DOHH2 (cell line): Measurements from ENCODE around the gene REG1A.

Experiments
- H3F3A ChIP-seq: fragments of 200-600 bp; sonication (generic), shearing (Covaris generic); 2 replicates; pipeline ENCODE4 v1.6.0; 2016; ENCODE audit warnings: antibody characterized with exemption, mild to moderate bottlenecking; ENCODE audit not compliant: control insufficient read depth, insufficient read depth
- H3K27ac ChIP-seq: fragments of 200-600 bp; sonication (generic); 2 replicates; pipeline ENCODE4 v1.5.1; 2014; ENCODE audit warnings: low read depth, mild to moderate bottlenecking, low read length, moderate library complexity
- H3K27me3 ChIP-seq: fragments of 200-600 bp; sonication (generic); 2 replicates; pipeline ENCODE4 v1.6.1; 2014; ENCODE audit warnings: mild to moderate bottlenecking, low read length, mixed read lengths; ENCODE audit not compliant: control insufficient read depth
- H3K36me3 ChIP-seq: fragments of 200-600 bp; sonication (generic); 2 replicates; pipeline ENCODE4 v1.6.1; 2014; ENCODE audit warnings: mild to moderate bottlenecking, low read length, moderate library complexity, mixed read lengths; ENCODE audit not compliant: control insufficient read depth
- H3K4me1 ChIP-seq: fragments of 200-600 bp; sonication (generic); 2 replicates; pipeline ENCODE4 v1.6.1; 2014; ENCODE audit warnings: mild to moderate bottlenecking, low read length, mixed read lengths; ENCODE audit not compliant: control insufficient read depth
- H3K4me2 ChIP-seq: fragments of 200-600 bp; sonication (generic); 2 replicates; pipeline ENCODE4 v1.6.0; 2014; ENCODE audit warnings: mild to moderate bottlenecking, low read length, moderate library complexity
- H3K4me3 ChIP-seq: fragments of 200-600 bp; sonication (generic); 2 replicates; pipeline ENCODE4 v1.5.1; 2014; ENCODE audit warnings: mild to moderate bottlenecking, low read length, mixed read lengths
- H3K79me2 ChIP-seq: fragments of 200-600 bp; sonication (generic); 2 replicates; pipeline ENCODE4 v1.6.1; 2014; ENCODE audit warnings: mild to moderate bottlenecking, low read length, mixed read lengths; ENCODE audit not compliant: control insufficient read depth
- H3K9me2 ChIP-seq: fragments of 200-600 bp; sonication (generic); replicated peaks from 2 replicates; pipeline ENCODE4 v1.6.1; 2014; ENCODE audit warnings: mild to moderate bottlenecking, low read length, mixed read lengths; ENCODE audit not compliant: control insufficient read depth
- H3K9me3 ChIP-seq: fragments of 200-600 bp; sonication (generic); 2 replicates; pipeline ENCODE4 v1.6.1; 2014; ENCODE audit warnings: antibody characterized with exemption, low read length, mixed read lengths; ENCODE audit not compliant: control insufficient read depth, insufficient read depth
- H4K20me1 ChIP-seq: fragments of 200-600 bp; sonication (generic); 2 replicates; pipeline ENCODE4 v1.6.0; 2014; ENCODE audit warnings: low read depth, mild to moderate bottlenecking, antibody characterized with exemption, low read length, moderate library complexity; ENCODE audit not compliant: control insufficient read depth, insufficient read depth
- EZH2phosphoT487 ChIP-seq: fragments of 200-600 bp; sonication (generic); IDR thresholded peaks from 2 replicates; pipeline ENCODE4 v1.6.1; 2017; ENCODE audit warnings: borderline replicate concordance, mild to moderate bottlenecking, antibody characterized with exemption, low read length, moderate library complexity, mixed read lengths
- TF ChIP-seq, protein P1 (sequence below): fragments of 200-600 bp; sonication (generic); IDR thresholded peaks from one replicate; pipeline ENCODE4 v1.5.1; 2014; ENCODE audit warnings: antibody characterized with exemption, mild to moderate bottlenecking, low read depth, low read length; ENCODE audit not compliant: poor library complexity, severe bottlenecking

The REG1A gene

DNA sequence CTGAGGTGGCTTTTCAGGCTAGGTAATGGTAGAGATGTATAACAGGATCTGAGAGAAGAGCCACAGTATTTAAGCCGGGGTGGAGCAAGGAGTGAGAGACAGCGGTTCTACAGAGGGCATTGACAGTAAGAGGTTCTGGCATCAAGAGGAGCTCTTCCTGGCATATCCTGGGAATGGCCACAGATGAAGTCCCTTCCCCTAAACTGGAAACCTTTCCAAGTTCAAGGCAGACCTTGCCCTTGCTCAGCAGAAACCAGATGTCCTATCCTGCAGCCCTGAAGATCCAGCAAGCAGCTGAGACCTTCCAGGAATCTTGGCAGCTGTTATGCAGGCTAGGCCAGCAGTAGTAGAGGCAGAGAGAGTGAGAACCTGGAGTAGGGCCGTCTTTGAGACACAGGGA, 18.1 kb downstream of the REG1A start:
- Histone ChIP-seq H3K9me3 (no peaks in the 10 kb centered on the region; the same call in 1 of the 2 replicates), H3K27ac (no peak overlapping the region), H3K4me2 (no peak overlapping the region), H3K79me2 (no peaks in the 10 kb centered on the region), H4K20me1 (no peaks in the 10 kb centered on the region), H3K36me3 (no peaks in the 10 kb centered on the region), H3K27me3 (no peaks in the 10 kb centered on the region), H3K4me1 (no peaks in the 10 kb centered on the region), H3K9me2 (no peaks in the 10 kb centered on the region), H3F3A (no peaks in the 10 kb centered on the region), H3K4me3 (no peak overlapping the region)
- TF ChIP-seq, protein P1, sequence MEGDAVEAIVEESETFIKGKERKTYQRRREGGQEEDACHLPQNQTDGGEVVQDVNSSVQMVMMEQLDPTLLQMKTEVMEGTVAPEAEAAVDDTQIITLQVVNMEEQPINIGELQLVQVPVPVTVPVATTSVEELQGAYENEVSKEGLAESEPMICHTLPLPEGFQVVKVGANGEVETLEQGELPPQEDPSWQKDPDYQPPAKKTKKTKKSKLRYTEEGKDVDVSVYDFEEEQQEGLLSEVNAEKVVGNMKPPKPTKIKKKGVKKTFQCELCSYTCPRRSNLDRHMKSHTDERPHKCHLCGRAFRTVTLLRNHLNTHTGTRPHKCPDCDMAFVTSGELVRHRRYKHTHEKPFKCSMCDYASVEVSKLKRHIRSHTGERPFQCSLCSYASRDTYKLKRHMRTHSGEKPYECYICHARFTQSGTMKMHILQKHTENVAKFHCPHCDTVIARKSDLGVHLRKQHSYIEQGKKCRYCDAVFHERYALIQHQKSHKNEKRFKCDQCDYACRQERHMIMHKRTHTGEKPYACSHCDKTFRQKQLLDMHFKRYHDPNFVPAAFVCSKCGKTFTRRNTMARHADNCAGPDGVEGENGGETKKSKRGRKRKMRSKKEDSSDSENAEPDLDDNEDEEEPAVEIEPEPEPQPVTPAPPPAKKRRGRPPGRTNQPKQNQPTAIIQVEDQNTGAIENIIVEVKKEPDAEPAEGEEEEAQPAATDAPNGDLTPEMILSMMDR: no peak
- no peak for TF ChIP-seq EZH2phosphoT487

DNA sequence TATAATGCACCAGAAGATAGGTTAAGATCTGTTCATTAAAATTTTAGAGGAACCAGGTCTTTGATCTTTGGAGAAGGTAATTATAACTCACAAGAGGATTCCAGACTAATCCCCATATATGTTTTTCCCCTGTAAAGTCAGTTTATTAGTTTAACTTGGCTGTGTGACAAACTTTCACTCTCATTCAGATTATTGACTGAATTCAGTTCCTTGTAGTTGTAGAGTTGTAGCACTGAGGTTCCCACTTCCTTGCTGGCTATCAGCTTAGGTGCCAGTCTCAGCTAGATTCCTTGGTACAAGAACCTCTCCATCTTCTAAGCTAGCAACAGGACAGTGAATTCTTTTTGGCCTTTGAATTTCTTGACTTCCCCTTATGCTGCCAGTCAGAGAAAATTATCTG, 19.1 kb downstream of the REG1A start:
- Histone ChIP-seq H3K27ac (no peak overlapping the region), H3K4me2 (no peak overlapping the region), H3K27me3 (no peaks in the 10 kb centered on the region), H4K20me1 (no peaks in the 10 kb centered on the region), H3K9me3 (no peaks in the 10 kb centered on the region), H3K9me2 (no peaks in the 10 kb centered on the region), H3K4me3 (no peak overlapping the region), H3K36me3 (no peaks in the 10 kb centered on the region), H3K4me1 (no peaks in the 10 kb centered on the region), H3K79me2 (no peaks in the 10 kb centered on the region), H3F3A (no peaks in the 10 kb centered on the region)
- TF ChIP-seq EZH2phosphoT487: no peak
- TF ChIP-seq, protein P1: no peak

DNA sequence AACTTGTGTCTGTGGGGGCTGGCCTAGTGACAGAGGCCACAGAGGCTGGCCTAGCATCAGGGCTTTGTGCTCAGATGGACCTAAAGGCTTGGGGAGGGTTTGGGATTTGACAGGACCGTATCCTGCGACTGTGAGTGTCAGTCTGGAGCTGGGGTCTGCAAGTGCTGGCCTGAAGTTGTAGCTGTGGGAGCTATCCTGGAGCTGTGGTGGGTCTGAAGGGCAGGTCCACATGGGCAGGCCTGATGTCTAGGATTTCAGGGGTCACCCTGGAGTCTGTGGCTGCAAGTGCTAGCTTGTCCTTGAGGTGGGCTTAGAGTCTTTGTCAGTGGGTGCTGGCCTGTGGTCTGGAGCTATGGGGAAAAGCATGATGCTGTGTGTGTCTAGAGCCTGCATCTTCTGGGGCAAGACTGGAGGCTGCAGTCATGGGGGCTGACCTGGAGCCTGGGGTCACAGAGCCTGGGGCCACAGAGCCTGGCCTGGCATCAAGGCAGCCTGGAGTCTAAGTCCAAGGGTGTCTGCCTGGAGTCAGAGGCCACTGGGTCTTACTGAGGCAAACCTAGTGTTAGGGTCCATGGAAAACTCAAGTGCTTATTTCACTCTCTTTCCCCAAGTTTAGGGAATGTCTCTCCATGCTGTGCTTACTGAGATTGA, 35.7 kb downstream of the REG1A start:
- no peaks in the 10 kb centered on the region for H3K27me3 ChIP-seq
- no peak overlapping the region for H3K4me3 ChIP-seq
- H3F3A ChIP-seq: no peaks in the 10 kb centered on the region
- H4K20me1 ChIP-seq: no peaks in the 10 kb centered on the region
- H3K27ac ChIP-seq: no peak overlapping the region
- no peaks in the 10 kb centered on the region for H3K9me2 ChIP-seq
- no peak for TF ChIP-seq EZH2phosphoT487
- TF ChIP-seq, protein P1: no peak
- no peak overlapping the region for H3K4me2 ChIP-seq
- H3K36me3 ChIP-seq: no peaks in the 10 kb centered on the region
- peaks cover 2% of the 10 kb centered on the region; the same call in 1 of the 2 replicates for H3K9me3 ChIP-seq
- H3K79me2 ChIP-seq: no peaks in the 10 kb centered on the region
- no peaks in the 10 kb centered on the region for H3K4me1 ChIP-seq
